Heart left ventricle (tissue), 13 donors: ENCODE data around the gene RPS6KA5.

Experiments
- CTCF ChIP-seq, 12 donors: fragments of 200-600 bp; sonication (generic) in 4 of 12; IDR thresholded peaks; one replicate each; pipeline versions ENCODE4 v1.5.0 to v1.8.0; 2018 to 2022; ENCODE audit warnings: antibody characterized with exemption in 12 of 12, mild to moderate bottlenecking in 5 of 12
- POLR2A ChIP-seq, 2 donors: fragments of 450-650 bp; IDR thresholded peaks; one replicate each; pipeline ENCODE4 v1.6.1; 2017; ENCODE audit warnings: antibody characterized with exemption in 2 of 2, mild to moderate bottlenecking in 2 of 2, moderate library complexity in 2 of 2
- donor health status: ischemic (EF 13 %, LVEDD 7.1; RV severe dilation, severe dysfunction).
- donor health status: DM: no; HTN: yes; CAD: no.
- donor health status: DM: no; HTN: no; CAD: no.
- donor health status: ischemic (EF 25% LVEDD 6.9; RV normal size, moderate dysfunction).
- donor health status: ischemic (EF 25% LVEDD 5.7; RV mildly dilated, moderate dysfunction).
- donor health status: ischemic (EF 35%, LVEDD 5.7; RV mildly dilated, moderate dysfunction).
- donor health status: nonischemic (EF 11% LVEDD 7.7; RV severe dilation, severe dysfunction).
- donor health status: DM: yes; HTN: yes; CAD: no.
- donor health status: PGD.
- donor health status: ischemic (EF 29% LVEDD 5.4; RV normal size, mild dysfunction).
- donor health status: nonischemic (EF 23%, LVEDD 6.1; RV moderate dilation, normal function).

GRCh38 chr14:90890322-90891020, 170.0 kb downstream of the RPS6KA5 start:
- TF ChIP-seq CTCF (IDR thresholded peaks at IDR 0.05): no peak
- TF ChIP-seq POLR2A (IDR thresholded peaks at IDR 0.05): no peak
